Measurements from ENCODE around the gene EFNB2. TPM values are rescaled to one million over a fixed set of nuclear protein-coding genes. Genes with fewer than 3 reads are reported as not detected.

Gene EFNB2
- total RNA-seq, 2 experiments from 2014 or later, result 0.11 to 0.20 TPM

DNA sequence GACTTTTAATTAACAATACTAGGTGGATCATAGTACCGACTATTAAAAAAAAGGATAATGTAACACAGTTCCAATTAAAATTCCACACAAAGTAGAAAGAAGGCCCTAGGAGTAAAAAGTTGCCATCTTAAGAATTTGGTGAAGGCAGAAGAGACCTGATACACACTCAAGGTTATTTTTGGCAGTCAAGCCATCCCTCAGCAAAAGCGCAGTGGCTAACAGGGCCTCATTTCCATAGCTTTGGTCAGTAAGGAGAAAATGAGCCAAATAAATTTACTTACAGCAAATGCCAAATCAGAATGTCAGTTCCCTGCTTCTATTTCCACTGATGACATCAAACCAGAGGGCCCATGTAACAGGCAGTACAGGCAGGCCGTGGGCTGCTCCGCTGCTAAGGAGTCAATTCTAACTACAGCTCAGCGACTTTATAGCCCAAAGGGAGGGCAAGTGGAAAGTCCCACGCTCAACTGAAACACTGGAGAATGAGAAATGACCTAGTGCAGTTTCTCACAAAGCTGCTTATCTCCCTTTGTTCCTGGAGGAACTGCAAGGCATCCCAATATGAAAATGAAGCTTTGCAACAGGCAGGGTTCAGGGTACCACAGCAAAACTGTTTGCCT, 26.2 kb upstream of the EFNB2 start:
- peak; percentile 75 for DNase-seq
- peak overlapping the region; percentile 27 for H3K4me3 Mint-ChIP-seq
- POLR2A ChIA-PET, result interaction anchor here (1.0 kb wide), 1 partner anchor 37 kb away, joined by 4 read pairs; no protein-coding TSS in a partner anchor

GRCh38 chr13:106560821-106561220, 25.4 kb upstream of the EFNB2 start:
- peaks cover 63% of the 10 kb centered on the region for H3K4me1 Mint-ChIP-seq (ENCODE audit: low read depth)
- ChIA-PET POLR2A (no interaction called here), CTCF (no interaction called here)
- H3K9me3 Mint-ChIP-seq, result no peaks in the 10 kb centered on the region
- H3K4me3 Mint-ChIP-seq, result peak overlapping the region; percentile 24
- peak overlapping the region; percentile 84 for H3K27ac Mint-ChIP-seq
- DNase-seq (no peak), ATAC-seq (peak; percentile 64)
- intact Hi-C loops (cut with micrococcal nuclease), result no loop called here
- H3K27me3 Mint-ChIP-seq, result no peaks in the 10 kb centered on the region
- peaks cover 54% of the 10 kb centered on the region for H3K36me3 Mint-ChIP-seq (ENCODE audit: low read depth)
- TF ChIP-seq, protein P1, sequence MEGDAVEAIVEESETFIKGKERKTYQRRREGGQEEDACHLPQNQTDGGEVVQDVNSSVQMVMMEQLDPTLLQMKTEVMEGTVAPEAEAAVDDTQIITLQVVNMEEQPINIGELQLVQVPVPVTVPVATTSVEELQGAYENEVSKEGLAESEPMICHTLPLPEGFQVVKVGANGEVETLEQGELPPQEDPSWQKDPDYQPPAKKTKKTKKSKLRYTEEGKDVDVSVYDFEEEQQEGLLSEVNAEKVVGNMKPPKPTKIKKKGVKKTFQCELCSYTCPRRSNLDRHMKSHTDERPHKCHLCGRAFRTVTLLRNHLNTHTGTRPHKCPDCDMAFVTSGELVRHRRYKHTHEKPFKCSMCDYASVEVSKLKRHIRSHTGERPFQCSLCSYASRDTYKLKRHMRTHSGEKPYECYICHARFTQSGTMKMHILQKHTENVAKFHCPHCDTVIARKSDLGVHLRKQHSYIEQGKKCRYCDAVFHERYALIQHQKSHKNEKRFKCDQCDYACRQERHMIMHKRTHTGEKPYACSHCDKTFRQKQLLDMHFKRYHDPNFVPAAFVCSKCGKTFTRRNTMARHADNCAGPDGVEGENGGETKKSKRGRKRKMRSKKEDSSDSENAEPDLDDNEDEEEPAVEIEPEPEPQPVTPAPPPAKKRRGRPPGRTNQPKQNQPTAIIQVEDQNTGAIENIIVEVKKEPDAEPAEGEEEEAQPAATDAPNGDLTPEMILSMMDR (IDR thresholded peaks at IDR 0.05), result no peak

More for the DNA sequence above, 26.2 kb upstream of the EFNB2 start:
- Mint-ChIP-seq H3K4me1 (ENCODE audit: low read depth) (peaks cover 67% of the 10 kb centered on the region), H3K27ac (peak overlapping the region; percentile 84), H3K27me3 (no peaks in the 10 kb centered on the region), H3K36me3 (ENCODE audit: low read depth) (peaks cover 53% of the 10 kb centered on the region), H3K9me3 (no peaks in the 10 kb centered on the region)
- TF ChIP-seq, protein P1 (IDR thresholded peaks at IDR 0.05), result no peak
- intact Hi-C loops (cut with micrococcal nuclease), result no loop called here
- ATAC-seq, result peak; percentile 88
- CTCF ChIA-PET, result interaction anchor here (1.0 to 1.3 kb wide), 2 partner anchors 25 to 58 kb away, joined by 3 to 5 read pairs; no protein-coding TSS in a partner anchor

GRCh38 chr13:106558527-106558926, 23.1 kb upstream of the EFNB2 start:
- Mint-ChIP-seq H3K36me3 (ENCODE audit: low read depth) (peaks cover 59% of the 10 kb centered on the region), H3K27ac (no peak overlapping the region), H3K9me3 (no peaks in the 10 kb centered on the region), H3K27me3 (no peaks in the 10 kb centered on the region), H3K4me1 (ENCODE audit: low read depth) (peaks cover 53% of the 10 kb centered on the region), H3K4me3 (no peak overlapping the region)
- CTCF ChIA-PET, result interaction anchor here (0.6 to 1.3 kb wide), 2 partner anchors 61 to 69 kb away, joined by 3 to 4 read pairs; no protein-coding TSS in a partner anchor
- POLR2A ChIA-PET, result interaction anchor here (0.8 to 1.0 kb wide), 2 partner anchors 8 to 13 kb away, joined by 3 read pairs; no protein-coding TSS in a partner anchor
- no peak for ATAC-seq
- no peak for DNase-seq
- TF ChIP-seq, protein P1 (IDR thresholded peaks at IDR 0.05), result no peak
- intact Hi-C loops (cut with micrococcal nuclease), result no loop called here

DNA sequence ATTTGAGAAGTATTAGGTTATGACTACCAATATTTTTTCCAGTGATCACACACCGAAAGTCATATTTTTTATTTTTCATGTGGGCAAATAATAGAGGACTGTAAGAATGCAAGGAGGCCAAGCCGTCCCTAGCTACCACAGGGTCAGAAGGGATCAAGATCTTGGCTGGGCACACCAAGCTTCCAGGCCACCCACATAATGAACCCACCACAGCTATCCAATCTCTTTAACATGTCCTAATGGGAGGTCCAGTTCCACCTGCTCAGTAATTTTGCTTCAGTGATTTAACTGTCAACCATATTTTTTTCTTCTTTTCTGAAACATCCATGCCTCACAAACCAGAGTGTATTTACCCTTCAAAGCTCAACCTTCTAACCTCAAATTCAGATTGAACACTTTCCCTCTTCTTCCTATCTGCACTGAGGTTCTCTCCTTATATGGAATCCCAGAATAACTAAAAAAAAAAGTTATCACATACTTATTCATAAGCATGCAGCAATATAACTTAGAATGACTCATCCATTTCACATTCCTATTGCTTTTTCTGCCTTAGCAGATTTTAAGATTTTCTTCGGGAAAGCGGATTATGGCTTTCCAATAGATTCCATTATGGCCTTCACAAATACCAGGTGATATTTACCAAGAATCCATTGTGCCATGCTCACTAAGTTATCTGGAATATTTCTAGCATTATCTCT, 20.3 kb upstream of the EFNB2 start:
- H3K9me3 Mint-ChIP-seq, result no peaks in the 10 kb centered on the region
- ATAC-seq, result no peak
- H3K27me3 Mint-ChIP-seq, result no peaks in the 10 kb centered on the region
- ChIA-PET POLR2A (interaction anchor here (1.1 kb wide), 2 partner anchors 11 kb away, joined by 3 read pairs; no protein-coding TSS in a partner anchor), CTCF (interaction anchor here (0.6 kb wide), 1 partner anchor 20 kb away, joined by 3 read pairs; no protein-coding TSS in a partner anchor)
- H3K27ac Mint-ChIP-seq, result no peak overlapping the region
- peaks cover 48% of the 10 kb centered on the region for H3K4me1 Mint-ChIP-seq (ENCODE audit: low read depth)
- intact Hi-C loops (cut with micrococcal nuclease), result no loop called here
- DNase-seq, result no peak
- H3K36me3 Mint-ChIP-seq (ENCODE audit: low read depth), result peaks cover 67% of the 10 kb centered on the region
- TF ChIP-seq, protein P1 (IDR thresholded peaks at IDR 0.05), result no peak
- no peak overlapping the region for H3K4me3 Mint-ChIP-seq

All from activated CD8-positive, alpha-beta T cell treated with anti-CD3 and anti-CD28 coated beads for 36 hours (primary cell).